ENCODE data around the gene MPHOSPH10. TPM values are rescaled to one million over a fixed set of nuclear protein-coding genes. Genes with fewer than 3 reads are reported as not detected.
"Not testable (repeated sequence)": the region's sequence is repeated elsewhere in the genome, so short reads cannot be mapped to it uniquely, and the experiment has no call there.

The MPHOSPH10 gene
- polyA plus RNA-seq, 1 of the 3 experiments (the other 2 are of a cell fraction), result 8.7 TPM

GRCh38 chr2:71183306-71184115, 53.1 kb downstream of the MPHOSPH10 start:
- H4K20me1 ChIP-seq (ENCODE audit: insufficient read depth); H3K9me2 ChIP-seq; POLR2A ChIA-PET; H3K27ac ChIP-seq (ENCODE audit: low read depth in 2 of 2, low read length in 1 of 2); H3F3A ChIP-seq (replicated peaks; ENCODE audit: insufficient read depth); H3K4me1 ChIP-seq (ENCODE audit: control insufficient read depth in 1 of 2, insufficient read depth in 2 of 2, low read depth in 1 of 2, low read length in 1 of 2); H3K9ac ChIP-seq; DNase-seq; H3K9me3 ChIP-seq; H2AFZ ChIP-seq (ENCODE audit: low read depth); H3K27me3 ChIP-seq (ENCODE audit: insufficient read depth); H3K79me2 ChIP-seq (ENCODE audit: insufficient read depth); H3K4me2 ChIP-seq; H3K36me3 ChIP-seq (replicated peaks in 1 of 2; ENCODE audit: control insufficient read depth in 1 of 2, insufficient read depth in 2 of 2, low read length in 1 of 2); H3K4me3 ChIP-seq (ENCODE audit: low read depth in 2 of 2, low read length in 1 of 2): not testable (repeated sequence)
- WGBS (ENCODE audit: low lambda C conversion rate), result 56% methylated on average over 2 of the region's 5 CpGs
- CTCF ChIA-PET, result interaction anchor here (0.8 to 1.5 kb wide), 2 partner anchors 9 to 326 kb away, joined by 3 to 4 read pairs; no protein-coding TSS in a partner anchor

DNA sequence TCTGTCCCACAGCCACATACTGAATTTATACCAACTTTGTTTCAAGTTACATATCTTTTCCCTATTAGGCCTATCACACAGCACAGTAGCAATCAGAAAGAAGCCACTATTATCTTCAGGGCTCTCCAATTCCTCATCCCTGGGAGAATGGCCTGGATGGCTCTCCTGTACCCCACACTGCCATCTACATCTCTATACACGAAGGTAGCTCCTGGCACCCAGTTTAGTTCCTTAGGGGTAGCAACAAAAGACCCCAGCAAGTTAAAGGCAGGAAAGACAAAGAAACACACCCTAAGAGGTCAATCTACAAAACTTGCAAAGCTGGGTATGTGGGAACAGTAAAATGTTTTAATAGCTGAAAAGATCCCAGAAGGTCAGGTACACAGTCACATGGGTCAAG, 56.5 kb downstream of the MPHOSPH10 start:
- H3K4me2 ChIP-seq, result no peak overlapping the region
- H2AFZ ChIP-seq (ENCODE audit: low read depth), result no peak overlapping the region
- H3K36me3 ChIP-seq (replicated peaks in 1 of 2; ENCODE audit: control insufficient read depth in 1 of 2, insufficient read depth in 2 of 2, low read length in 1 of 2), result no peaks in the 10 kb centered on the region
- CTCF ChIA-PET, result interaction anchor here (1.1 to 1.7 kb wide), 4 partner anchors 12 to 323 kb away, joined by 3 to 5 read pairs (median 4); no protein-coding TSS in a partner anchor
- no peaks in the 10 kb centered on the region for H3K79me2 ChIP-seq (ENCODE audit: insufficient read depth)
- no peaks in the 10 kb centered on the region for H3F3A ChIP-seq (replicated peaks; ENCODE audit: insufficient read depth)
- POLR2A ChIA-PET, result no interaction called here
- no peaks in the 10 kb centered on the region; the same call in 1 of the 2 replicates for H3K27me3 ChIP-seq (ENCODE audit: insufficient read depth)
- no peak overlapping the region for H3K27ac ChIP-seq (ENCODE audit: low read depth in 2 of 2, low read length in 1 of 2)
- no peaks in the 10 kb centered on the region for H3K9me3 ChIP-seq
- no peaks in the 10 kb centered on the region for H4K20me1 ChIP-seq (ENCODE audit: insufficient read depth)
- no peaks in the 10 kb centered on the region for H3K9me2 ChIP-seq
- TF ChIP-seq NRF1 (IDR thresholded peaks at IDR 0.05; ENCODE audit: low read depth, low read length) (no peak), FOXM1 (IDR thresholded peaks at IDR 0.05; ENCODE audit: low read depth) (no peak), FOSL2 (IDR thresholded peaks at IDR 0.05; ENCODE audit: borderline replicate concordance, low read depth) (no peak), RFX5 (IDR thresholded peaks at IDR 0.05; ENCODE audit: low read length) (no peak), EZH2phosphoT487 (IDR thresholded peaks at IDR 0.05; ENCODE audit: borderline replicate concordance, low read depth) (no peak), POLR2AphosphoS5 (IDR thresholded peaks at IDR 0.05; ENCODE audit: low read depth, low read length) (no peak), MAX (IDR thresholded peaks at IDR 0.05; ENCODE audit: low read depth) (no peak), TAF1 (IDR thresholded peaks at IDR 0.05; ENCODE audit: borderline replicate concordance, low read depth, low read length) (no peak), MEF2A (IDR thresholded peaks at IDR 0.05; ENCODE audit: borderline replicate concordance, low read depth) (no peak)
- TF ChIP-seq, protein P1, sequence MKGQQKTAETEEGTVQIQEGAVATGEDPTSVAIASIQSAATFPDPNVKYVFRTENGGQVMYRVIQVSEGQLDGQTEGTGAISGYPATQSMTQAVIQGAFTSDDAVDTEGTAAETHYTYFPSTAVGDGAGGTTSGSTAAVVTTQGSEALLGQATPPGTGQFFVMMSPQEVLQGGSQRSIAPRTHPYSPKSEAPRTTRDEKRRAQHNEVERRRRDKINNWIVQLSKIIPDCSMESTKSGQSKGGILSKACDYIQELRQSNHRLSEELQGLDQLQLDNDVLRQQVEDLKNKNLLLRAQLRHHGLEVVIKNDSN (IDR thresholded peaks at IDR 0.05; ENCODE audit: borderline replicate concordance, low read depth), result no peak
- H3K9ac ChIP-seq, result no peak overlapping the region
- DNase-seq, result no peak
- 4% methylated on average over 1 of the region's 1 CpG for WGBS (ENCODE audit: low lambda C conversion rate)
- H3K4me3 ChIP-seq (ENCODE audit: low read depth in 2 of 2, low read length in 1 of 2), result no peak overlapping the region
- H3K4me1 ChIP-seq (ENCODE audit: control insufficient read depth in 1 of 2, insufficient read depth in 2 of 2, low read depth in 1 of 2, low read length in 1 of 2), result peaks cover 0 to 2% of the 10 kb centered on the region in 2 experiments; a peak in 1 of 4 replicates

Data from SK-N-SH (cell line).